Limb (tissue), 2 donors: Measurements from ENCODE around the gene GP5.

Experiments used
- DNase-seq, 2 donors: peaks; one replicate each; pipeline ENCODE4 v3.0.0-alpha.2; 2016; ENCODE audit errors: extremely low spot score in 2 of 2

Gene GP5

GRCh38 chr3:194397757-194398312 is 1.2 kb downstream of the GP5 start:
- DNase-seq, result no peak

GRCh38 chr3:194396859-194397756 is 2.0 kb downstream of the GP5 start:
- peak in 1 of 2 donors; percentile 52 for DNase-seq

- no peak for DNase-seq
These were observed 2.6 kb downstream of the GP5 start for GRCh38 chr3:194396539-194396858.

- DNase-seq, result peak; percentile 31 to 72
These were observed 3.1 kb downstream of the GP5 start for GRCh38 chr3:194395778-194396538.

GRCh38 chr3:194395212-194395611 is 3.9 kb downstream of the GP5 start:
- no peak for DNase-seq

GRCh38 chr3:194392576-194392975 is 6.5 kb downstream of the GP5 start:
- DNase-seq, result no peak

GRCh38 chr3:194390835-194391234 is 8.2 kb downstream of the GP5 start:
- DNase-seq, result no peak

- DNase-seq, result no peak
These were observed 9.8 kb downstream of the GP5 start for GRCh38 chr3:194389269-194389668.

GRCh38 chr3:194387926-194388418 is 11.1 kb downstream of the GP5 start:
- no peak for DNase-seq

- DNase-seq, result no peak
These were observed 11.8 kb downstream of the GP5 start for GRCh38 chr3:194387276-194387675.

GRCh38 chr3:194386648-194387047 is 12.4 kb downstream of the GP5 start:
- DNase-seq, result no peak

GRCh38 chr3:194386066-194386465 is 13.0 kb downstream of the GP5 start:
- no peak for DNase-seq

- DNase-seq, result no peak
These were observed 14.5 kb downstream of the GP5 start for GRCh38 chr3:194384569-194385001.

GRCh38 chr3:194384156-194384555 is 14.9 kb downstream of the GP5 start:
- no peak for DNase-seq

- no peak for DNase-seq
These were observed 15.7 kb downstream of the GP5 start for GRCh38 chr3:194383276-194383940.

GRCh38 chr3:194382892-194383223 is 16.2 kb downstream of the GP5 start:
- DNase-seq, result no peak

- DNase-seq, result no peak
These were observed 16.7 kb downstream of the GP5 start for GRCh38 chr3:194382196-194382891.

GRCh38 chr3:194381460-194381875 is 17.6 kb downstream of the GP5 start:
- no peak for DNase-seq

GRCh38 chr3:194380326-194380725 is 18.7 kb downstream of the GP5 start:
- DNase-seq, result no peak

GRCh38 chr3:194379651-194380050 is 19.4 kb downstream of the GP5 start:
- DNase-seq, result no peak

- no peak for DNase-seq
These were observed 19.8 kb downstream of the GP5 start for GRCh38 chr3:194379231-194379630.
